HepG2 (cell line): ENCODE data around the gene CCSER1. TPM values are rescaled to one million over a fixed set of nuclear protein-coding genes. Genes with fewer than 3 reads are reported as not detected.

ENCODE experiments used
- ATAC-seq: fragments of 200-7000 bp; cut with Tn5 transposase; 3 replicates; pipeline ENCODE4 v1.9.1; 2020; ENCODE audit warnings: mild to moderate bottlenecking, moderate library complexity
- BruUV-seq: library from RNA; stranded (reverse); fragments of 400-500 nt; replicated peaks from 2 replicates; lab custom pipeline; 2021; lab: Mats Ljungman, UMichigan
- CTCF ChIA-PET: fragments of 300-600 bp; formaldehyde crosslinking; extraction: SDS; loops from one replicate; lab custom pipeline; 2021; ENCODE audit warnings: low total read pairs, inconsistent platforms, low intra/inter-chr PET ratio; lab: Yijun Ruan, JAX
- POLR2A ChIA-PET: fragments of 350-600 bp; sonication (Branson Sonifier 250); formaldehyde crosslinking; loops from one replicate; lab custom pipeline; 2020; ENCODE audit warnings: antibody characterized with exemption, inconsistent platforms; lab: Yijun Ruan, JAX
- DNase-seq: peaks from one replicate; pipeline ENCODE4 v3.0.0-alpha.2; 2015; ENCODE audit warnings: low spot score
- FAIRE-seq: peaks from 3 replicates; lab custom pipeline; 2011; peaks lifted over from hg19 to GRCh38; lab: Jason Lieb, UNC
- H2AFZ ChIP-seq: one replicate; pipeline ENCODE4 v1.6.1; 2011; ENCODE audit warnings: low read length, inconsistent platforms
- H3K27ac ChIP-seq: fragments of 300-600 bp; 3 replicates; pipeline ENCODE4 v1.8.0; 2011; ENCODE audit warnings: mixed run types, mild to moderate bottlenecking, mixed read lengths, low read length, inconsistent platforms; ENCODE audit not compliant: insufficient read depth; ENCODE audit errors: extremely low read length
- H3K27me3 ChIP-seq, 2 experiments: fragments of 200-600 bp in 1 of 2; 2 replicates in 1 of 2; 3 replicates in 1 of 2; pipeline versions ENCODE4 v1.6.0 to v1.8.0; 2011; ENCODE audit warnings: low read length in 2 of 2, mild to moderate bottlenecking in 2 of 2, moderate library complexity in 2 of 2, inconsistent platforms in 1 of 2; ENCODE audit not compliant: insufficient read depth in 2 of 2, control insufficient read depth in 1 of 2
- H3K36me3 ChIP-seq, 2 experiments: fragments of 200-600 bp in 1 of 2; replicated peaks in 1 of 2; 2 replicates in 1 of 2; 3 replicates in 1 of 2; pipeline versions ENCODE4 v1.5.1 to v1.8.0; 2011; ENCODE audit warnings: low read length in 2 of 2, inconsistent platforms in 1 of 2; ENCODE audit not compliant: insufficient read depth in 2 of 2, control insufficient read depth in 1 of 2
- H3K4me1 ChIP-seq: 2 replicates; pipeline ENCODE4 v1.5.1; 2012; ENCODE audit warnings: low read length, inconsistent platforms; ENCODE audit not compliant: insufficient read depth
- H3K4me2 ChIP-seq: 2 replicates; pipeline ENCODE4 v1.6.0; 2011; ENCODE audit warnings: low read depth, low read length, inconsistent platforms
- H3K4me3 ChIP-seq, 3 experiments: fragments of 200-600 bp in 1 of 3; sonication (generic), shearing (Covaris generic) in 1 of 3; replicated peaks in 1 of 3; 2 replicates each; pipeline ENCODE4 v1.5.1; 2011 to 2016; ENCODE audit warnings: low read length in 3 of 3, inconsistent platforms in 2 of 3, low read depth in 2 of 3, mild to moderate bottlenecking in 2 of 3, control low read depth in 1 of 3, mixed read lengths in 1 of 3; ENCODE audit not compliant: insufficient read depth in 1 of 3
- H3K79me2 ChIP-seq: one replicate; pipeline ENCODE4 v1.6.1; 2011; ENCODE audit warnings: low read length, inconsistent platforms; ENCODE audit not compliant: insufficient read depth
- H3K9ac ChIP-seq: 2 replicates; pipeline ENCODE4 v1.6.0; 2011; ENCODE audit warnings: mild to moderate bottlenecking, low read depth, low read length, inconsistent platforms; ENCODE audit not compliant: insufficient read depth
- H3K9me3 ChIP-seq: 2 replicates; pipeline ENCODE4 v1.5.1; 2012; ENCODE audit warnings: mild to moderate bottlenecking, low read length
- H4K20me1 ChIP-seq: 2 replicates; pipeline ENCODE4 v1.6.0; 2011; ENCODE audit warnings: inconsistent platforms, mild to moderate bottlenecking, low read length, moderate library complexity; ENCODE audit not compliant: insufficient read depth
- CTCF ChIP-seq: sonication (generic); formaldehyde crosslinking; IDR thresholded peaks from 2 replicates; pipeline ENCODE4 v1.5.0; 2020; ENCODE audit warnings: mild to moderate bottlenecking, missing genetic modification reagents, moderate library complexity
- NCOR1 ChIP-seq: fragments of 200-600 bp; sonication (generic); IDR thresholded peaks from 2 replicates; pipeline ENCODE4 v1.7.0; 2017; ENCODE audit warnings: antibody characterized with exemption, low read length, borderline replicate concordance
- REST ChIP-seq, 2 experiments: IDR thresholded peaks; 2 replicates each; pipeline ENCODE4 v1.6.1; 2011 to 2012; ENCODE audit warnings: low read length in 2 of 2, borderline replicate concordance in 1 of 2, low read depth in 1 of 2, mild to moderate bottlenecking in 1 of 2, moderate library complexity in 1 of 2
- STAG1 ChIP-seq: sonication (generic); formaldehyde crosslinking; IDR thresholded peaks from 2 replicates; pipeline ENCODE4 v1.4.0; 2020; ENCODE audit warnings: missing genetic modification reagents
- ZNF557 ChIP-seq: sonication (generic); formaldehyde crosslinking; IDR thresholded peaks from 2 replicates; pipeline ENCODE4 v1.4.0; 2020; ENCODE audit warnings: missing genetic modification reagents
- ZNF576 ChIP-seq: sonication (generic); formaldehyde crosslinking; IDR thresholded peaks from 2 replicates; pipeline ENCODE4 v1.4.0; 2020; ENCODE audit warnings: mild to moderate bottlenecking, missing genetic modification reagents
- ZNF7 ChIP-seq: IDR thresholded peaks from 2 replicates; pipeline ENCODE4 v1.6.1; 2016; ENCODE audit warnings: missing biosample characterization, missing genetic modification reagents
- in situ Hi-C: cut with HindIII; loops from 2 replicates; pipeline ENCODE4 v1.10.0; 2017; ENCODE audit warnings: low pct_unique_long_range_greater_than_20kb; ENCODE audit not compliant: extremely low pct_ligation_motif_present
- intact Hi-C: fragments of 100-400 bp; cut with micrococcal nuclease; formaldehyde crosslinking; loops from one replicate; pipeline ENCODE4 v1.10.0; 2022; ENCODE audit not compliant: unreplicated experiment
- polyA plus RNA-seq, 8 experiments: library from polyadenylated mRNA; depleted of rRNA in 3 of 8; stranded (reverse) in 7 of 8; unstranded in 1 of 8; fragments of >200 nt; fragmentation: Illumina TruSeq in 4 of 8; extraction: Trizol in 4 of 8; gene quantifications; 2 replicates each; pipeline versions ENCODE4 v1.2.1 to v1.2.3, GENCODE V29; 2011 to 2016; ENCODE audit warnings: low read depth in 4 of 8, missing spikeins in 1 of 8, mixed read lengths in 1 of 8; ENCODE audit not compliant: insufficient read depth in 1 of 8
- total RNA-seq, 5 experiments: library from RNA; depleted of rRNA; stranded (reverse); fragments of >200 nt; fragmentation: Illumina TruSeq; extraction: Trizol; gene quantifications; 2 replicates each; pipeline ENCODE4 v1.2.3, GENCODE V29; 2016; ENCODE audit warnings: low read depth in 1 of 5

Gene CCSER1
- total and polyA plus RNA-seq, 2 of the 13 experiments (the other 11 are each of a cell fraction or from before 2014, with no cell fraction given), result not detected

GRCh38 chr4:91116861-91117260 is 989.7 kb downstream of the CCSER1 start:
- Histone ChIP-seq H3K4me2 (no peak overlapping the region), H3K9me3 (no peaks in the 10 kb centered on the region), H4K20me1 (no peaks in the 10 kb centered on the region), H2AFZ (no peak overlapping the region), H3K4me3 (no peak overlapping the region), H3K27me3 (no peaks in the 10 kb centered on the region), H3K4me1 (no peaks in the 10 kb centered on the region), H3K36me3 (no peaks in the 10 kb centered on the region), H3K79me2 (no peaks in the 10 kb centered on the region), H3K9ac (no peak overlapping the region), H3K27ac (no peak overlapping the region)
- ChIA-PET POLR2A (no interaction called here), CTCF (no interaction called here)
- no TSS peak for BruUV-seq
- no peak for ATAC-seq
- TF ChIP-seq ZNF557 (CRISPR knock-in tag) (no peak), STAG1 (CRISPR knock-in tag) (peak; percentile 44), ZNF7 (CRISPR knock-in tag) (no peak), CTCF (CRISPR knock-in tag) (peak; percentile 27)
- peak; percentile 55 for FAIRE-seq
- no peak for DNase-seq
- intact Hi-C loops, result loop anchor here (1.0 to 5.0 kb wide), 4 partner anchors 317 to 800 kb away; no protein-coding TSS in a partner anchor
- in situ Hi-C loops, result loop anchor here (25.0 kb wide), 1 partner anchor 1270 kb away; no protein-coding TSS in a partner anchor

- Histone ChIP-seq H3K9ac (no peak overlapping the region), H3K79me2 (no peaks in the 10 kb centered on the region), H3K4me1 (no peaks in the 10 kb centered on the region), H3K4me3 (no peak overlapping the region), H3K36me3 (no peaks in the 10 kb centered on the region), H4K20me1 (no peaks in the 10 kb centered on the region), H3K27ac (no peak overlapping the region), H2AFZ (no peak overlapping the region), H3K27me3 (no peaks in the 10 kb centered on the region), H3K4me2 (no peak overlapping the region), H3K9me3 (no peaks in the 10 kb centered on the region)
- in situ Hi-C loops (loop anchor here (25.0 kb wide), 1 partner anchor 1269 kb away; no protein-coding TSS in a partner anchor), intact Hi-C loops (loop anchor here (5.0 kb wide), 2 partner anchors 336 to 801 kb away; no protein-coding TSS in a partner anchor)
- no peak for DNase-seq
- ChIA-PET POLR2A (no interaction called here), CTCF (no interaction called here)
- ATAC-seq, result no peak
- no peak for FAIRE-seq
- no TSS peak for BruUV-seq
- TF ChIP-seq REST (IDR thresholded peaks at IDR 0.05; ENCODE audit: borderline replicate concordance in 1 of 2, low read depth in 1 of 2, low read length in 2 of 2) (no peak), NCOR1 (no peak), ZNF576 (no peak)
Measured at GRCh38 chr4:91118597-91118996, 991.4 kb downstream of the CCSER1 start.
